Kasumi-1 (cell line): ENCODE results near the gene LOXL3.

ENCODE experiments used
- DNase-seq, 2 experiments: peaks; one replicate each; lab custom pipeline; 2025; lab: John Stamatoyannopoulos, UW

The LOXL3 gene

GRCh38 chr2:74526649-74527230 is 27.0 kb downstream of the LOXL3 start:
- DNase-seq: no peak

DNA sequence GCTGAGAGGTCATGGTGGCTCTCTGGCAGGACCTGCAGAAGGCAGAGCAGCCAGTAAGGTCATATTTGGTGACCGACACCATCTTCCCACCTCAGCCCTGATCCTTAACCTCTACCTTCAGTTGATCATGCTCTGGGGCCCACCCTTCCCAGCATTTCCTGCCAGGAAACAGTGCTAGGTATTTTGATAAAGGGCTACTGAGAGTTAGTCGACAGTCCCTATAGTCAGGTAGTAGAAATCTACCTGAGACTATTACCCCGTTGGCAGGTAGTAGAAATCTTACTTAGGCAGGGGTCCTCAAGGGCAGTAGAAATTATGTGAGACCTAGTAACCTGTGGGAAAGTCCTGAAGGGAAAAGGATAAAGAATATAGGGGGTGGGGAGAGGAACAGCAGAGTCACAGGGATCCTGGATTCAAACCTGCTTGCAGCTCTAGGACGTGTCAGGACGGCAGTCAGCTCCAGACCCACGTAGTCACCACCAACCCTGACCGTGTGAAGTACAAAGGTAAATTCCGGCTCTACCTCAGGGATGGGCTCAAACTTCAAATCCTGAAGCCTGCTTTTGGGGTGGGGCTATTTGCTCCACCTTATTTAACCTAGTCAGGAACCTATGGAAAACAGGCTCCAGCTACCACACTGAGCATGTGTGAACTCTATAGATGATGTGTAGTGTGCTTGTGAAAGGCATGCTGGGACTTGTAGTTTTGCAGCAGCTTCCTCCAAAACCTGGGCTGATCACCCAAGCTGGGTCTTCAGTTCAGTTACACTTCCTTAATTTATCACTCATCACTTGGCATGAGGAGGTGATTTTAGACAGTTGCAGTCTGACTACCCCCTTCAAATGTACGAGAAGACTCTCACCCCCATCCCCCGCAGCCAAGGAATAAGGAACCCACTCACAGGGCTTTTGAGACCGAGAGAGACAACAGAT is 27.8 kb downstream of the LOXL3 start, which contains the start of gene DQX1:
TSS of gene DQX1 (minus strand) at position 515 of the 932 bp plus-strand sequence. CDS start at position 13, 502 bp downstream.
- peak; percentile 68 to 75 for DNase-seq

DNA sequence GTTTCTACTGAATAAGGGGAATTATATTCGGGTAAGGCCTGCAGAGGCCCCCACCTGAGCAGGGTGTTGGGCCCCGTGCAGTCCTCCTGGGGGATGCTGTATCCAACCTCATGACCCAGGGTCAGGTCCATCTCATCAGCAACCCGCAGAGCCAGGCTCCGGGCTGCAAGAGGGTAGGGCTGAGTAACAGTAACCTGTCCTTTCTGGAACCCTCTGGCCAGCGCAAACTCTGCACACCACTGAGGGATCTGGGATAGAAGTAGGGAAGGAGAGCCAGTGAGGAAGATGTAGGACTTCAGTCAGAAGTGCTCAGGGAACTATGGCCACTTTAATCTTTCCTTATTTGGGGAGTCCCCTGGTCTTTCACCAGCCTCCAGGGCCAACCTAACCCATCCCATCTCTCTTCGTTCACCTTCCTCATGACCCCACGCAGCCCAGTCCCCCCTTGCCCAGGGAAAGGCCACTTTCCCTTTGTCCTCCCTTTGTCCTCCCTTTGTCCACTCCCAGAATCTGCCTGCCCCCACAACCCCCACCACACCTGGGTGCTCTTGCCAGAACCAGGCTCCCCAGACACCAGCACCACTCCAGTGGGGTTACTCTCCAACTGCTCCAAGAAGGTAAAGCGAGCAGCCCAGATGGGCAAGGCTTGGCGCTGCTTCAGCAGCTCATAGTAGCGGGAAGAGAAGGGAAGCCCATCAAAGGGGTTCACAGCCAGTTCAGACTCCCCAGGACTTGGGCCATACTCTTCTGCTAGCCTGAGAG is 28.6 kb downstream of the LOXL3 start:
- DNase-seq: no peak

DNA sequence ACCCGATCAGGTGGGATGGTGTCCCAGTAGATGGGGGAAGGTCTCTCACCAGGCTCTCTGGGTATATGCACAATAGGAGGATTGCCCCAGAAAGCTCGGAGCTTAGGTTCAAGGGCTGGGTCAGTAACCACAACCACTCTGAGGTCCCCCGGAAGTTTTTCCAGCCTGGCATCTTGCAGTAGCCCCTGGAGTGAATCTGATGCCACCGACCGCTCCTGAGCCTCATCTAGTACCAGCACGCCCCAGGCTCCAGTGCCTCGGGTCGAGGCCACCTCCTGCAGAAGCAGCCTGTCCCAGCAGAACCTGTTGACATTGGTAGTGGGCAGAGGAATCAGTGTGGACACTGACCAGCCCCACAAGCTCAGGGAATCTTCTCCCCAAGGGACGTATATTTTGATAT is 29.7 kb downstream of the LOXL3 start:
- DNase-seq: no peak

DNA sequence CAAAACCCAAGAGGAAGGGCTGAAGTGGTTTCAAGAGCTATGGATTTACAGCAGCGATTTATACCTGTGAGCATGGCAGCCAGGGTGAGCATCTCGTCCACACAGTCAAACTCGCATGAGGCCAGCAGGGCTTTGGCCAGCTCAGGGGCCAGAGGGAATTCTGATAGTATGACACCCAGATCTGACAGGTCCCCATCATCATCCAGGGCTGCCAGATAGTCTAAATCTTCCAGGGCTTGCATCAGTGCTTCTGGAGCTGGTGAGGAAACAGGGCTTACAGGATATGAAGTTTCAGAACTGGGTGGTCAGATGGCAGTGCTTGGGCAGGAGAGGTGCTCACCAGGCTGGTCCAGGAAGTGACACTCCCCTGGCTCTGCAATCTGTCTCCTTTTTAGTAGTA is 31.2 kb downstream of the LOXL3 start:
- no peak for DNase-seq

DNA sequence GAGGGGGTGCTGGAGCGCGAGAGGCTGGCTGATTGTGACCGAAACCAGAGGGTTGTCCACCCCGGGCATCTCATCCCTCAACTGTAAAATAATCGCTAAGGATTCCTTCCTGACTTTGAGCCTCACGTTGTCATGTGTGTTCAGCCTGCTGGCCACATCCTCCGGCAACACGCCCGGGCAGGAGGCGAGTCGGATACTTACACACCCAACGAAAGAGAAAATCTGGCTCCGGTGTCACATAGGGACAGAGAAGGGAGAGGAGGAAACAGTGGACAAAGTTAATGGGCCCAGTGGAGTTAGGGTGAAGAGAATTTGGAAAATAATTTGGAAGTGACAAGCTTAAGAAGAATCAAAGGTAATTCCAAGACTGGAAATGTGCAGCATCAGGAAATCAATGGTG is 37.1 kb downstream of the LOXL3 start:
- no peak for DNase-seq

GRCh38 chr2:74515981-74516633 is 37.6 kb downstream of the LOXL3 start:
- no peak for DNase-seq

DNA sequence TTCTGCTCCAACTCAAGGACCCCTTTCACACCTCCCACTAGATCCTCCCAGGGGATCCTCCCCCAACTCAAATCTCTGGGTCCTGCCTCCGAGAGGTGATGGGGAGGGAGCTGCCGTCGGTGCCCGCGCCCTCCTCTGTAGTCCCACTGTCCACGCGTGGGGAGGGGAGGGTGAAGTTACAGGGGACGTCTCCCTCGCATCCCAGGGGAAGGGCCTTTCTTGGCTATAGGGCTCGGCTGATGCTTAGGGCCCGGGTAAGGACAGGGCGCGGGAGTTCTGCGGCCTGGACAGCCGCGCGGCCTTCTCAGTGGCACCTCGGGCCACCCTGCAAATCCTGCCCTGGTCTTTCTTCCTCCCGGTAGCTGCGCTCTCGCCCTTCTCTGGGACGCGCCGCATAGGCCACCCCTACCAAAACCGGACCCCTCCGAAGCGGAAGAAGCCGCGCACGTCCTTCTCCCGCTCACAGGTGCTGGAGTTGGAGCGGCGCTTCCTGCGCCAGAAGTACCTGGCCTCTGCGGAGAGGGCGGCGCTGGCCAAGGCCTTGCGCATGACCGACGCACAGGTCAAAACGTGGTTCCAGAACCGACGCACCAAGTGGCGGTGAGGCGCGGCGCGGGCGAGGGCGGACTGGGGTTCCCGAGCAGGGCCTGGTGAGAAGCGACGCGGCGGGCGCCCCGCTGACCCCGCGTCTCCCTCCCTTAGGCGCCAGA is 38.3 kb downstream of the LOXL3 start:
- no peak for DNase-seq

- DNase-seq: no peak
Measured at GRCh38 chr2:74514368-74515270, 39.1 kb downstream of the LOXL3 start, which contains the start of gene TLX2. TSS of gene TLX2 (plus strand) at chr2:74514450. CDS start at chr2:74514807, 357 bp downstream.

- DNase-seq: no peak
Measured at GRCh38 chr2:74513605-74514367, 40.0 kb downstream of the LOXL3 start.

GRCh38 chr2:74512744-74513604 is 40.8 kb downstream of the LOXL3 start:
- DNase-seq: no peak

DNA sequence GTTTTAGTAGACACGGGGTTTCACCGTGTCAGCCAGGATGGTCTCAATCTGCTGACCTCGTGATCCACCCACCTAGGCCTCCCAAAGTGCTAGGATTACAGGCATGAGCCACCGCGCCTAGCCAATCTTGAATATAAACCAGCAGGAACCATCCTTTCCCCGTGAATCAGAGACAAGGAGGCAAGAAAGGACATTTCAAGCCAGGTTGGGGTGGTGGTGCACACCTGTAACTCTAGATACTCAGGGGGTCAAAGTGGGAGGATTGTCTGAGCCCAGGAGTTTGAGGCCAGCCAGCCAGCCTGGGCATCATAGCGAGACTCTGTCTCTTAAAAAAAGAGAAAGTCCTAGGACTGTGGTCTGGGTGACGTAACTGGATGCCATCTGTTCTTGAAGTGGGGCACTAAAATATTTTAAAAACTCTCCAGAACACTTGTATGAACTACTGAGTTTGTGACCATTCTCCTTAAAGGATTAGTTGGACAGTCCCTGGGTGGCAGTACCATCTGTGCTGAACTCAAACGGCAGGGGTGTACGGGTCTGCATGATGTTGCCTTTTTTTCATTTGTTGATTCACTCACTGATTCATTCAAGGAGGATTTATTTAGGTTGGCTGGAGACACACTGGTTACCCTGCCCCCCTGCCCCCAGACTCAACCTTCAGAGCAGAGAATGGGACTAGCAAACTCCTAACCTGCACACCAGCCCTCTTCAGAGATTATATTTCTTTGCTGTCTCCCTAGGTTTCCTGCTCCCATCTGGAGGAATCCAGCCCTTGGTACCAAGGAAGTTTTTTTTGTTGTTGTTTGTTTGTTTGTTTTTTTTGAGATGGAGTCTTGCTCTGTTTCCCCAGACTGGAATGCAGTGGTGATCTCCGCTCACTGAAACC is 42.4 kb downstream of the LOXL3 start:
- DNase-seq: no peak

DNA sequence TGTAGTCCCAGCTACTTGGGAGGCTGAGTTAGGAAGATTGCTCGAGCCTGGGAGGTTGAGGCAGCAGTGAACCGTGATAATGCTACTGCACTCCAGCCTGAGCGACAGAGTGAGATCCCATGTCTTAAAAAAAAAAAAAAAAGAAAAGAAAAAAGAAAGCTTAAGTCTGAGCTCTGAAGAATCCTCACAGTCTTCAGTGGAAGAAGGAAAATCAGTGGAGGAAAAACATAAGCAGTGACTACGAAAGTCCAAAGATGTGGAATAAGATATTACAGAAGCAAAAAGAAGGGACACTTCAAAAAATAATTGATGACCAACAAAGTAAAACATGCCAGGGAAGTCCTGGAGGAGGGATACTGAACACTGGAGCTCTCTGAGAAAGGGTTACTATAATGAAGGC is 43.5 kb downstream of the LOXL3 start:
- DNase-seq: no peak

DNA sequence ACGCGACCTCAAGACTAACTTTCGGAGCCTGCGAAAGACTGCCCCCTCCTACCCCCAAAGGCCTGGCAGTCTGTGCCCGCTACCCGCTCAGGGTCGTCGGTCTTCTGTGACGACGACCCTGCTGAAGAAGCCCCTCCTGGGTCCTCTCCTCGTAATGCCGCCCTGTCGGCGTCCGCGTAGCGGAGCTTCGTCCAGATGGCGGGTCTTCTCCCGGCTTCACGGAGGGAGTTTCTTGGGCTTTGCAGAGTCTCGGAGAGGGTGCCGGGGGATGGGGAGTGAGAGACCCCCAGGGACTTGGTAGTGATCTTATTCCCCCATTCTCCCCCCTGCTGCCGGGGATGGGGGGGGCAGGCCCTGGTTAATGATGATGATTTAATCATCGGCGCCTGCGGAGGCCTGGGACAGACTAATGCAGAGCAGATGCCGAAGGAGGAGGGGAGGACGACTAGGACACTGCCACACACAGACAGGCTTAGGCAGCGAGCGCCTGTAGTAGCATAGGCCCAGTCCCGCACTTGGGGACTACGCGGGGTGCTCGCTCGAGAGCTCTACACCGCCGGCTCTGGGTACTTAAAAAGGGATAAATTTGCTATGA is 45.7 kb downstream of the LOXL3 start:
- DNase-seq: peak; percentile 40 to 51

DNA sequence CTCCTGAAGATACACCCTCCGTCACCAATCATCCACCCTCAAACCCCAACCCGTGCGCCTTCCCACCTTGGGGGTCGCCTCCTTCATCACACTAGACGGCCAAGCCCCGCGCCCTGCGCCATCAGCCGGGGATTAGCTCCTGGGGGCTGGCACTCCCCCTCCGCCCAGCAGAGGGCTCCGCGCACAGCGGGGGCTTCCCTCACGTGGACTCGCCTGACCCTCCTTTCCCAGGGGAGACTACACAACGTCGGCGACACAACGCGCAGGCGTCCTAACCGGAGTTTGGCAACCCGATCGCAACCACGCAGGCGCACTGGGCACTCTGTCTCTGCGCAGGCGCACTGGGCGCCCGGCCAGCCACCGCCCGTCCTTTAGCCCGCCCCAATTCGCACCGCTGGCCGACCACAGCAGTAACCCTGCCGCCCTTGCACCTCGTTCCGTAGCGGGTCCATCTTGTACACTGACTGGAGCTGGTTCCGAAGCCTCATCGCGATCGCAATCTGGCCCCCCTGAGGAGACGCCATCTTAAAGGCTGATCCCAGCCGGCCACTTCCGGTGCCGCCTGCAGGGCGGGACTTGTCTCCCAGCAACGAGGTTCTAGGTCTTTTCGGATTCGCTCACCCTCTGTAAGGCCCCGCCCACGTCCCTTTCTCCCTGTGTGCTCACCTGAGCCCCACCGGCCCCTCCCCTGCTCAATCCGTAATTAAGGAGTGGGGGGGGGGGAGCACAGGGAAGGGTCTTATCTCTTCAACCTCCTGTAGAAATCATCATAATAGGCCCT is 46.4 kb downstream of the LOXL3 start, which contains the start of gene PCGF1:
TSS of gene PCGF1 (minus strand) at position 551 of the 781 bp plus-strand sequence. CDS start at position 524, 27 bp downstream.
- DNase-seq: peak; percentile 95 to 96
